Astrocyte (in vitro differentiated cells and primary cell): ENCODE measurements around the gene ADAD1.

Experiments
- EZH2 ChIP-seq: IDR thresholded peaks from 2 replicates; pipeline ENCODE4 v1.6.1; 2012; ENCODE audit warnings: mild to moderate bottlenecking, low read length, inconsistent platforms; ENCODE audit not compliant: insufficient read depth
- TF ChIP-seq, protein P1 (sequence below): IDR thresholded peaks from 2 replicates; pipeline ENCODE4 v1.5.1; 2011; ENCODE audit warnings: low read depth, mild to moderate bottlenecking, inconsistent platforms, low read length, moderate library complexity; ENCODE audit not compliant: insufficient read depth

DNA sequence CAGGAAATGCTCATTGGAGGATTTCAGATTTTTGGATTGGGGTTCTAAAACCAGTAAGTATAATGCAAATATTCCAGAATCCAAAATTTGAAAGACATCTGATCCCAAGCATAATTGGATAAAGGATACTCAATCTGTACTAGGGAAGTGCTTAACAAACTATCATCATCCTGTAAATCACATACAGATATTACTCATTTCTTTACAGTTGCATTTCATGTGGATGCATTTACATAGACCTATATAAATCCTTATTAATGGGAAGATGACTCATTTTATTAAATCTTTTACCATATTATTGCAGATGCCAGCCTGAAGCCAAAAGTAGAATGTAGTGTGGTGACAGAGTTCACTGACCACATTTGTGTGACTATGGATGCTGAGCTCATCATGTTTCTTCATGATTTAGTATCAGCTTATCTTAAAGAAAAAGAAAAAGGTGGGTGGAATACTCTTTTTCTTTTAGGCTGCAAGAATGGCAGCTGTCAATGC, 22.4 kb upstream of the ADAD1 start:
- TF ChIP-seq, protein P1, sequence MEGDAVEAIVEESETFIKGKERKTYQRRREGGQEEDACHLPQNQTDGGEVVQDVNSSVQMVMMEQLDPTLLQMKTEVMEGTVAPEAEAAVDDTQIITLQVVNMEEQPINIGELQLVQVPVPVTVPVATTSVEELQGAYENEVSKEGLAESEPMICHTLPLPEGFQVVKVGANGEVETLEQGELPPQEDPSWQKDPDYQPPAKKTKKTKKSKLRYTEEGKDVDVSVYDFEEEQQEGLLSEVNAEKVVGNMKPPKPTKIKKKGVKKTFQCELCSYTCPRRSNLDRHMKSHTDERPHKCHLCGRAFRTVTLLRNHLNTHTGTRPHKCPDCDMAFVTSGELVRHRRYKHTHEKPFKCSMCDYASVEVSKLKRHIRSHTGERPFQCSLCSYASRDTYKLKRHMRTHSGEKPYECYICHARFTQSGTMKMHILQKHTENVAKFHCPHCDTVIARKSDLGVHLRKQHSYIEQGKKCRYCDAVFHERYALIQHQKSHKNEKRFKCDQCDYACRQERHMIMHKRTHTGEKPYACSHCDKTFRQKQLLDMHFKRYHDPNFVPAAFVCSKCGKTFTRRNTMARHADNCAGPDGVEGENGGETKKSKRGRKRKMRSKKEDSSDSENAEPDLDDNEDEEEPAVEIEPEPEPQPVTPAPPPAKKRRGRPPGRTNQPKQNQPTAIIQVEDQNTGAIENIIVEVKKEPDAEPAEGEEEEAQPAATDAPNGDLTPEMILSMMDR: no peak
- TF ChIP-seq EZH2: no peak
